Thoracic aorta (tissue), 2 donors: ENCODE results near the gene RMND5B. TPM values are rescaled to one million over a fixed set of nuclear protein-coding genes. Genes with fewer than 3 reads are reported as not detected.
A peak's percentile ranks its signal among the peaks of the same experiment; 100 is the strongest.
"Not testable (repeated sequence)": the region's sequence is repeated elsewhere in the genome, so short reads cannot be mapped to it uniquely, and the experiment has no call there.

ENCODE experiments used
- ATAC-seq: fragments of 150-250 bp; one replicate; pipeline ENCODE4 v1.8.0; 2017; ENCODE audit warnings: low read depth; ENCODE audit not compliant: insufficient number of reproducible peaks, low FRiP score
- DNase-seq: peaks from one replicate; pipeline ENCODE4 v3.0.0-alpha.2; 2020; ENCODE audit warnings: low spot score
- H3K27ac ChIP-seq, 2 donors: fragments of 200-600 bp; sonication (generic); 1 replicate in 1 of 2; 2 replicates in 1 of 2; pipeline ENCODE4 v1.5.1; 2016; ENCODE audit warnings: mild to moderate bottlenecking in 2 of 2, moderate library complexity in 2 of 2
- H3K27me3 ChIP-seq: fragments of 200-600 bp; sonication (generic); replicated peaks from 2 replicates; pipeline ENCODE4 v1.6.0; 2016; ENCODE audit warnings: mild to moderate bottlenecking; ENCODE audit not compliant: insufficient read depth
- H3K36me3 ChIP-seq: fragments of 200-600 bp; sonication (generic); one replicate; pipeline ENCODE4 v1.5.1; 2016
- H3K4me1 ChIP-seq, 2 donors: fragments of 200-600 bp; sonication (generic); 1 replicate in 1 of 2; 2 replicates in 1 of 2; pipeline versions ENCODE4 v1.5.1 to v1.6.0; 2016; ENCODE audit warnings: low read depth in 2 of 2, mild to moderate bottlenecking in 1 of 2; ENCODE audit not compliant: control insufficient read depth in 1 of 2
- H3K4me3 ChIP-seq: fragments of 200-600 bp; sonication (generic); 2 replicates; pipeline ENCODE4 v1.5.1; 2016; ENCODE audit warnings: mild to moderate bottlenecking
- H3K9me3 ChIP-seq: fragments of 200-600 bp; sonication (generic); 2 replicates; pipeline ENCODE4 v1.5.1; 2016
- CTCF ChIP-seq: fragments of 200-600 bp; sonication (generic); IDR thresholded peaks from one replicate; pipeline ENCODE4 v1.5.1; 2019; ENCODE audit warnings: antibody characterized with exemption
- total RNA-seq, 2 donors: library from RNA; depleted of rRNA; stranded (reverse); fragments of >200 nt; gene quantifications; one replicate each; pipeline versions ENCODE4 v1.1.0 to v1.2.3, GENCODE V29; 2016

Gene RMND5B
- total RNA-seq, 2 donors from 2014 or later, result 45.0 to 59.4 TPM

GRCh38 chr5:178125253-178125906 lies 5.4 kb upstream of the RMND5B start:
- Histone ChIP-seq H3K4me1 (peaks cover 3 to 9% of the 10 kb centered on the region in 2 donors), H3K9me3 (no peaks in the 10 kb centered on the region), H3K4me3 (no peak overlapping the region), H3K27ac (no peak overlapping the region), H3K27me3 (no peaks in the 10 kb centered on the region), H3K36me3 (no peaks in the 10 kb centered on the region)
- TF ChIP-seq CTCF, result no peak
- DNase-seq, result no peak
- no peak for ATAC-seq

- Histone ChIP-seq H3K4me3 (no peak overlapping the region), H3K4me1 (peaks cover 4 to 11% of the 10 kb centered on the region in 2 donors), H3K27ac (no peak overlapping the region), H3K36me3 (no peaks in the 10 kb centered on the region), H3K9me3 (no peaks in the 10 kb centered on the region), H3K27me3 (no peaks in the 10 kb centered on the region)
- ATAC-seq (no peak), DNase-seq (no peak)
- no peak for TF ChIP-seq CTCF
Observed at GRCh38 chr5:178126556-178126955, 4.3 kb upstream of the RMND5B start.

- not testable (repeated sequence) for H3K4me3 ChIP-seq, H3K36me3 ChIP-seq, H3K27me3 ChIP-seq, H3K27ac ChIP-seq, H3K9me3 ChIP-seq, ATAC-seq, DNase-seq
- H3K4me1 ChIP-seq, result peaks cover 12 to 20% of the 10 kb centered on the region in 2 donors
Observed at GRCh38 chr5:178127300-178128009, 3.4 kb upstream of the RMND5B start.

- ATAC-seq, result no peak
Observed at GRCh38 chr5:178129296-178129695, 1.5 kb upstream of the RMND5B start.

GRCh38 chr5:178130234-178130575 lies 609 bp upstream of the RMND5B start:
- ATAC-seq, H3K27me3 ChIP-seq, H3K36me3 ChIP-seq, H3K9me3 ChIP-seq, DNase-seq: not testable (repeated sequence)
- H3K27ac ChIP-seq, result peak overlapping the region; percentile 82 to 96
- H3K4me3 ChIP-seq, result peak overlapping the region; percentile 75
- H3K4me1 ChIP-seq, result peaks cover 12 to 20% of the 10 kb centered on the region in 2 donors

More at GRCh38 chr5:178129296-178129695, 1.5 kb upstream of the RMND5B start:
- Histone ChIP-seq H3K4me3 (no peak overlapping the region), H3K36me3 (no peaks in the 10 kb centered on the region), H3K4me1 (peaks cover 12 to 20% of the 10 kb centered on the region in 2 donors), H3K9me3 (no peaks in the 10 kb centered on the region), H3K27me3 (no peaks in the 10 kb centered on the region), H3K27ac (no peak overlapping the region)
- DNase-seq, result no peak
- TF ChIP-seq CTCF, result no peak

- Histone ChIP-seq H3K9me3 (no peaks in the 10 kb centered on the region), H3K4me1 (peaks cover 12 to 20% of the 10 kb centered on the region in 2 donors), H3K36me3 (peaks cover 13% of the 10 kb centered on the region), H3K27ac (peak overlapping the region; percentile 82 to 96), H3K27me3 (no peaks in the 10 kb centered on the region), H3K4me3 (peak overlapping the region; percentile 75)
- DNase-seq (no peak), ATAC-seq (no peak)
- no peak for TF ChIP-seq CTCF
Observed at GRCh38 chr5:178131446-178131996, 707 bp downstream of the RMND5B start.
